Kidney (tissue), 14 donors: ENCODE measurements around the gene APOO. TPM values are rescaled to one million over a fixed set of nuclear protein-coding genes. Genes with fewer than 3 reads are reported as not detected.
"Not testable (repeated sequence)": the region's sequence is repeated elsewhere in the genome, so short reads cannot be mapped to it uniquely, and the experiment has no call there.

Source experiments
- DNase-seq, 5 donors: peaks; one replicate each; pipeline ENCODE4 v3.0.0-alpha.2; 2013 to 2020
- FAIRE-seq: peaks from 2 replicates; lab custom pipeline; 2012; peaks lifted over from hg19 to GRCh38; lab: Jason Lieb, UNC
- H3K27ac ChIP-seq, 2 donors: one replicate each; pipeline ENCODE4 v1.7.0; 2013; ENCODE audit warnings: low read depth in 2 of 2, low read length in 2 of 2, inconsistent platforms in 1 of 2
- H3K27me3 ChIP-seq: one replicate; pipeline ENCODE4 v1.7.1; 2013; ENCODE audit warnings: low read length, inconsistent platforms; ENCODE audit not compliant: control insufficient read depth, insufficient read depth
- H3K36me3 ChIP-seq, 3 donors: one replicate each; pipeline versions ENCODE4 v1.7.0 to v1.7.1; 2013; ENCODE audit warnings: low read length in 3 of 3, control low read depth in 1 of 3, inconsistent platforms in 1 of 3; ENCODE audit not compliant: insufficient read depth in 3 of 3, control insufficient read depth in 2 of 3
- H3K4me1 ChIP-seq, 3 donors: one replicate each; pipeline versions ENCODE4 v1.7.0 to v1.7.1; 2013; ENCODE audit warnings: low read length in 3 of 3, inconsistent platforms in 1 of 3, low read depth in 1 of 3; ENCODE audit not compliant: control insufficient read depth in 2 of 3, insufficient read depth in 2 of 3
- H3K4me3 ChIP-seq, 3 donors: one replicate each; pipeline versions ENCODE4 v1.7.0 to v1.8.1; 2013; ENCODE audit warnings: low read length in 3 of 3, control low read depth in 1 of 3, inconsistent platforms in 1 of 3
- H3K9ac ChIP-seq, 3 donors: one replicate each; pipeline versions ENCODE4 v1.7.0 to v1.7.1; 2013; ENCODE audit warnings: low read length in 3 of 3, control low read depth in 1 of 3, inconsistent platforms in 1 of 3
- H3K9me3 ChIP-seq, 3 donors: one replicate each; pipeline versions ENCODE4 v1.7.0 to v1.7.1; 2013; ENCODE audit warnings: low read length in 3 of 3, control low read depth in 1 of 3, inconsistent platforms in 1 of 3; ENCODE audit not compliant: control insufficient read depth in 2 of 3, insufficient read depth in 1 of 3
- CTCF ChIP-seq: IDR thresholded peaks from 3 replicates; pipeline ENCODE4 v1.5.1; 2012; ENCODE audit warnings: mild to moderate bottlenecking, moderate library complexity, borderline replicate concordance; ENCODE audit not compliant: insufficient read depth; ENCODE audit errors: extremely low read depth
- intact Hi-C: fragments of 100-400 bp; cut with DNase I; formaldehyde crosslinking; loops from one replicate; pipeline ENCODE4 v1.11.1; 2022
- polyA plus RNA-seq: library from polyadenylated mRNA; stranded (reverse); fragments of 350-450 nt; fragmentation: Illumina TruSeq; extraction: RNeasy Lipid Tissue Mini Kit (QIAGEN cat#74804); gene quantifications from one replicate; pipeline ENCODE4 v1.2.3, GENCODE V29; 2014; ENCODE audit warnings: low read depth, low replicate concordance; ENCODE audit not compliant: insufficient read depth
- total RNA-seq: library from RNA; stranded (reverse); fragmentation: NEBNext Ultra II Directional; extraction: Animal tissue kit (Norgen Biotek cat#: 25700); gene quantifications from one replicate; pipeline ENCODE4 v1.2.1, GENCODE V29; 2021
- donor health status: control.
- donor health status: control.
- donor health status: control.
- donor health status: control.
- donor health status: control.
- donor health status: DM: yes; HTN: yes; CAD: no.
- donor health status: Normal renal cell carcinoma (clear cell type).

The APOO gene
- total and polyA plus RNA-seq, 2 donors from 2014 or later = 30.4 to 110 TPM

- Histone ChIP-seq H3K36me3 (no peaks in the 10 kb centered on the region), H3K9me3 (no peaks in the 10 kb centered on the region), H3K4me3 (no peak overlapping the region), H3K27me3 (peaks cover 5% of the 10 kb centered on the region), H3K4me1 (peaks cover 0 to 12% (median 12%) of the 10 kb centered on the region in 3 donors), H3K9ac (no peak overlapping the region), H3K27ac (peak overlapping the region in 1 of 2 donors; percentile 23)
- DNase-seq = no peak
- FAIRE-seq = no peak
- no peak for TF ChIP-seq CTCF
- intact Hi-C loops = no loop called here
These were observed 9.3 kb downstream of the APOO start for GRCh38 chrX:23898412-23898959.

- Histone ChIP-seq H3K4me3 (no peak overlapping the region), H3K27ac (no peak overlapping the region), H3K36me3 (no peaks in the 10 kb centered on the region), H3K4me1 (peaks cover 0 to 9% (median 8%) of the 10 kb centered on the region in 3 donors), H3K9me3 (no peaks in the 10 kb centered on the region), H3K9ac (no peak overlapping the region), H3K27me3 (peaks cover 5% of the 10 kb centered on the region)
- no peak for TF ChIP-seq CTCF
- intact Hi-C loops = no loop called here
- FAIRE-seq = no peak
- no peak for DNase-seq
These were observed 10.8 kb downstream of the APOO start for GRCh38 chrX:23896981-23897380.

- H3K4me1 ChIP-seq, H3K27ac ChIP-seq, H3K4me3 ChIP-seq, H3K27me3 ChIP-seq, FAIRE-seq, H3K9ac ChIP-seq, H3K9me3 ChIP-seq, DNase-seq, H3K36me3 ChIP-seq, intact Hi-C loops: not testable (repeated sequence)
These were observed 11.2 kb downstream of the APOO start for GRCh38 chrX:23896539-23896938.

GRCh38 chrX:23894993-23895392, 12.7 kb downstream of the APOO start:
- H3K36me3 ChIP-seq, H3K27me3 ChIP-seq, H3K27ac ChIP-seq, FAIRE-seq, DNase-seq, H3K4me1 ChIP-seq, H3K9ac ChIP-seq, intact Hi-C loops, H3K4me3 ChIP-seq, H3K9me3 ChIP-seq: not testable (repeated sequence)
